Hematopoietic multipotent progenitor cell treated with erythropoietin and hydrocortisone succinate and interleukin-3 and kit ligand, for 17 days (in vitro differentiated cells): Measurements from ENCODE around the gene MYOD1.

Experiments
- DNase-seq: peaks from one replicate; pipeline ENCODE4 v3.0.0-alpha.2; 2015; ENCODE audit warnings: low spot score

The MYOD1 gene

GRCh38 chr11:17750013-17750800 is 30.8 kb downstream of the MYOD1 start:
- DNase-seq: no peak

GRCh38 chr11:17750801-17751165 is 31.4 kb downstream of the MYOD1 start:
- DNase-seq: no peak

GRCh38 chr11:17751558-17751957 is 32.2 kb downstream of the MYOD1 start:
- no peak for DNase-seq

GRCh38 chr11:17752144-17752543 is 32.8 kb downstream of the MYOD1 start:
- no peak for DNase-seq

GRCh38 chr11:17753153-17753552 is 33.8 kb downstream of the MYOD1 start:
- DNase-seq: no peak

- DNase-seq: no peak
These were observed 34.3 kb downstream of the MYOD1 start for GRCh38 chr11:17753641-17754040.

GRCh38 chr11:17755891-17756290 is 36.5 kb downstream of the MYOD1 start:
- DNase-seq: no peak

GRCh38 chr11:17760102-17761029 is 41.0 kb downstream of the MYOD1 start:
- no peak for DNase-seq

GRCh38 chr11:17762309-17762974 is 43.1 kb downstream of the MYOD1 start:
- DNase-seq: no peak

GRCh38 chr11:17763244-17763643 is 43.9 kb downstream of the MYOD1 start:
- no peak for DNase-seq

- DNase-seq: no peak
These were observed 44.3 kb downstream of the MYOD1 start for GRCh38 chr11:17763703-17764102.

GRCh38 chr11:17764446-17765218 is 45.3 kb downstream of the MYOD1 start:
- DNase-seq: no peak

GRCh38 chr11:17765356-17766072 is 46.1 kb downstream of the MYOD1 start:
- DNase-seq: no peak

- no peak for DNase-seq
These were observed 46.6 kb downstream of the MYOD1 start for GRCh38 chr11:17766073-17766359.

- DNase-seq: no peak
These were observed 47.2 kb downstream of the MYOD1 start for GRCh38 chr11:17766590-17766989.

- DNase-seq: no peak
These were observed 48.0 kb downstream of the MYOD1 start for GRCh38 chr11:17767301-17767885.

- DNase-seq: no peak
These were observed 48.5 kb downstream of the MYOD1 start for GRCh38 chr11:17767914-17768313.

- DNase-seq: no peak
These were observed 49.2 kb downstream of the MYOD1 start for GRCh38 chr11:17768547-17768946.

GRCh38 chr11:17769218-17769617 is 49.8 kb downstream of the MYOD1 start:
- no peak for DNase-seq

- no peak for DNase-seq
These were observed 50.8 kb downstream of the MYOD1 start for GRCh38 chr11:17770048-17770652.

- no peak for DNase-seq
These were observed 51.5 kb downstream of the MYOD1 start for GRCh38 chr11:17770917-17771316.
